NB4 (cell line): ENCODE measurements around the gene TMEM50A.

Experiments used
- DNase-seq: peaks from one replicate; pipeline ENCODE4 v3.0.0; 2010; ENCODE audit warnings: low read depth
- H3K4me3 ChIP-seq: one replicate; pipeline ENCODE4 v1.5.1; 2011; ENCODE audit warnings: mild to moderate bottlenecking, low read depth, low read length, moderate library complexity
- CTCF ChIP-seq: IDR thresholded peaks from one replicate; pipeline ENCODE4 v1.5.1; 2012; ENCODE audit warnings: low read depth, low read length
- MAX ChIP-seq: IDR thresholded peaks from 2 replicates; pipeline ENCODE4 v1.6.1; 2011; ENCODE audit warnings: low read depth, low read length
- MYC ChIP-seq: IDR thresholded peaks from 2 replicates; pipeline ENCODE4 v1.6.1; 2011; ENCODE audit warnings: low read depth, low read length
- POLR2A ChIP-seq: IDR thresholded peaks from 2 replicates; pipeline ENCODE4 v1.6.1; 2011; ENCODE audit warnings: mild to moderate bottlenecking; ENCODE audit not compliant: insufficient read length; ENCODE audit errors: extremely low read depth

Gene TMEM50A

GRCh38 chr1:25343872-25344271 lies 5.7 kb downstream of the TMEM50A start:
- DNase-seq = no peak

GRCh38 chr1:25347556-25347955 lies 9.4 kb downstream of the TMEM50A start:
- no peak overlapping the region for H3K4me3 ChIP-seq
- TF ChIP-seq POLR2A = no peak
- no peak for TF ChIP-seq MYC
- TF ChIP-seq CTCF = no peak
- no peak for TF ChIP-seq MAX
- DNase-seq = no peak

More at GRCh38 chr1:25343872-25344271, 5.7 kb downstream of the TMEM50A start:
- TF ChIP-seq CTCF (no peak), POLR2A (no peak), MAX (no peak), MYC (no peak)
- H3K4me3 ChIP-seq = no peak overlapping the region

- DNase-seq = no peak
- H3K4me3 ChIP-seq = no peak overlapping the region
- TF ChIP-seq MAX = no peak
- TF ChIP-seq MYC = no peak
- no peak for TF ChIP-seq POLR2A
- no peak for TF ChIP-seq CTCF
Observed at GRCh38 chr1:25349606-25350005, 11.5 kb downstream of the TMEM50A start.

- TF ChIP-seq MAX (no peak), POLR2A (no peak), CTCF (no peak), MYC (no peak)
- no peak for DNase-seq
- no peak overlapping the region for H3K4me3 ChIP-seq
Observed at GRCh38 chr1:25355841-25356395, 17.8 kb downstream of the TMEM50A start.

- DNase-seq = no peak
- no peak for TF ChIP-seq MAX
- TF ChIP-seq POLR2A = no peak
- TF ChIP-seq CTCF = no peak
- no peak for TF ChIP-seq MYC
- no peak overlapping the region for H3K4me3 ChIP-seq
Observed at GRCh38 chr1:25356441-25356840, 18.3 kb downstream of the TMEM50A start.

GRCh38 chr1:25356848-25357247 lies 18.7 kb downstream of the TMEM50A start:
- TF ChIP-seq MAX = no peak
- no peak for TF ChIP-seq MYC
- no peak for TF ChIP-seq CTCF
- H3K4me3 ChIP-seq = no peak overlapping the region
- DNase-seq = no peak
